Adipocyte (in vitro differentiated cells): ENCODE data around the gene RHBDD3.
"Not testable (repeated sequence)": the region's sequence is repeated elsewhere in the genome, so short reads cannot be mapped to it uniquely, and the experiment has no call there.

Source experiments
- DNase-seq: peaks from one replicate; pipeline ENCODE4 v3.0.0-alpha.2; 2015; ENCODE audit warnings: low read depth
- H3K27me3 ChIP-seq: replicated peaks from 2 replicates; pipeline ENCODE4 v1.7.0; 2013; ENCODE audit warnings: mild to moderate bottlenecking, low read length, moderate library complexity; ENCODE audit not compliant: control insufficient read depth, insufficient read depth
- H3K36me3 ChIP-seq: 2 replicates; pipeline ENCODE4 v1.7.0; 2013; ENCODE audit warnings: low read length, mild to moderate bottlenecking, moderate library complexity; ENCODE audit not compliant: control insufficient read depth, insufficient read depth, severe bottlenecking
- H3K4me1 ChIP-seq: 2 replicates; pipeline ENCODE4 v1.7.0; 2013; ENCODE audit warnings: mild to moderate bottlenecking, low read length, moderate library complexity; ENCODE audit not compliant: control insufficient read depth, insufficient read depth
- H3K4me3 ChIP-seq: 2 replicates; pipeline ENCODE4 v1.7.0; 2013; ENCODE audit warnings: mild to moderate bottlenecking, low read length, moderate library complexity
- H3K9ac ChIP-seq: 2 replicates; pipeline ENCODE4 v1.7.0; 2013; ENCODE audit warnings: mild to moderate bottlenecking, low read length, moderate library complexity
- H3K9me3 ChIP-seq: 2 replicates; pipeline ENCODE4 v1.7.0; 2013; ENCODE audit warnings: mild to moderate bottlenecking, low read length, moderate library complexity; ENCODE audit not compliant: control insufficient read depth

Gene RHBDD3

DNA sequence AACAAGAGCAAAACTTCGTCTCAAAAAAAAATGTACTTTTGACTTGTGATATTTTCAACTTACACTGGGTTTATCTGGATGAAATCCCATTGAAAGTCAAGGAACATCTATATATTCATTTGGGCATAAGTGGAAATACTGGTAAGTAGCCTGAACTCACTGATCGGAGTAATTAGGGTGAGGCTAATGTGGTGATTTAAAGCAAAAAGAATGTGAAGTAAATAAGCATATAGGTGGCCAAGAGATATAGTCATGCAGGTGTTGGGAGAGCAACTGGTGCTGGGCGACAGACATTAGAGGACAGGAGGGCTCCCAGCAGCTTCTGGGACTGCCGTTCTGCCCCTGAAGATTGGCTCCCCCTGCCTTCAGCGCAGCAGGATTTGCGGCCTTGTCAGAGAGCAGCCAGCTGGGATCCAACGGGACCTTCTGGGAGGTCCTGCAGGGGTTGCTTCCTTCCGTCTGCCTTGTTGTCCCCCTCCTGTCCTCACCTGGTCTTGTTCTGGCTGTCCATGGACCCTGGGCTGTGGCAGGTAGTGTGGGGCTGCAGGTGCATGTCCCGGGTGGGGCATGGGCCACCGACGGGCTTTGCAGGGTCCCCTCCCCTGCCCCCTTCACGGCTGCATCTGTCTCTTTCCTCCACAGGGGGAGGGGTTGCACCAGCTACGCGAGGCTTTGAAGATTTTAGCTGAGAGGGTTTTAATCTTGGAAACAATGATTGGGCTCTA, 14.1 kb downstream of the RHBDD3 start:
- Histone ChIP-seq H3K9ac (no peak overlapping the region), H3K4me1 (no peaks in the 10 kb centered on the region), H3K9me3 (no peaks in the 10 kb centered on the region), H3K4me3 (no peak overlapping the region), H3K27me3 (peaks cover 9% of the 10 kb centered on the region), H3K36me3 (no peaks in the 10 kb centered on the region)
- DNase-seq = no peak

DNA sequence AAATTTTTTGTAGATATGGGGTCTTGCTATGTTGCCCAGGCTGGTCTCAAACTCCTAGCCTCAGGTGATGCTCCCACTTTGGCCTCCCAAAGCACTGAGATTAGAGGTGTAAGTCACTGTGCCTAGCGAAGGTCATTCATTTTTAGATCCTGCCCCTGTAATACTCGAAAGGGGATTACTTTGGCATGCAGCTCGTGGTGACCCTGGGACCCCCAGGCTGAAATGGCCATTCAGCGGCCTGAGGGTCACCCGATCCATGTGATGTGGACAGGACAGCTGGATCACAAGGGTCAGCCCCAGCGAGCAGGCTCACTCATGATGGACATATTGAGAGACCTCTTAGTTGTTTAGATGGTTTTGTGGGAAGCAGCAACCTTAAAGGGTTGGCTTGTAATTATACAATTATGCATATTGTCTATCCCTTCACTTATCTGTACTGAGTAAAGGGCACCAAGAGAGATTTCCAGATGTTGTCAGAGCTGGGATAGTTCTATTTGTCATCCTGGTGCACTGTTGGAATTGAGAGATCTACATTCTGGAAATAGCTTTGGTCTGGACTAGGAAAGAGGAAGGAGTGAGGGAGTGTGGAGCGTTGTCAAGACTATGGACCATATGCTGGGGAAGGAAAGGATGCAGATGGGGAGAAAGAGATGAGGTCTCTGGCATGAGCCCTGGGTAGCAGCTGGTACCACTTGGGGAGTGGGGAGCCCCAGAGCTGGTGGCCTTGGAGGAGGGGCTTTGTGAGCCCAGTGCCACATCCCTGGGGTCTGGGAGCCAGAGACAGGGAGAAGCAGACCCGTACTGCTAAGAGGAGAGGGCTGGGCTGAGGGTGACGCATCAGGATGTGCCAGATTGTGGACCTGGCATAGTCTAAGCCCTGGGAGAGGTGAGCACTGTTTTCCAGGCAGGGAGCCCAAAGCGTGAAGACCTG, 15.5 kb downstream of the RHBDD3 start:
- no peaks in the 10 kb centered on the region for H3K4me1 ChIP-seq
- H3K36me3 ChIP-seq = no peaks in the 10 kb centered on the region
- peaks cover 9% of the 10 kb centered on the region for H3K27me3 ChIP-seq
- H3K9ac ChIP-seq = no peak overlapping the region
- DNase-seq = no peak
- H3K4me3 ChIP-seq = no peak overlapping the region
- H3K9me3 ChIP-seq = no peaks in the 10 kb centered on the region

GRCh38 chr22:29251265-29251664, 16.5 kb downstream of the RHBDD3 start:
- DNase-seq = no peak
- Histone ChIP-seq H3K4me1 (no peaks in the 10 kb centered on the region), H3K4me3 (no peak overlapping the region), H3K9me3 (no peaks in the 10 kb centered on the region), H3K36me3 (no peaks in the 10 kb centered on the region), H3K27me3 (peaks cover 9% of the 10 kb centered on the region), H3K9ac (no peak overlapping the region)

GRCh38 chr22:29247891-29248290, 19.9 kb downstream of the RHBDD3 start:
- H3K4me3 ChIP-seq, H3K36me3 ChIP-seq, DNase-seq, H3K9me3 ChIP-seq, H3K4me1 ChIP-seq, H3K9ac ChIP-seq: not testable (repeated sequence)
- H3K27me3 ChIP-seq = peaks cover 31% of the 10 kb centered on the region

DNA sequence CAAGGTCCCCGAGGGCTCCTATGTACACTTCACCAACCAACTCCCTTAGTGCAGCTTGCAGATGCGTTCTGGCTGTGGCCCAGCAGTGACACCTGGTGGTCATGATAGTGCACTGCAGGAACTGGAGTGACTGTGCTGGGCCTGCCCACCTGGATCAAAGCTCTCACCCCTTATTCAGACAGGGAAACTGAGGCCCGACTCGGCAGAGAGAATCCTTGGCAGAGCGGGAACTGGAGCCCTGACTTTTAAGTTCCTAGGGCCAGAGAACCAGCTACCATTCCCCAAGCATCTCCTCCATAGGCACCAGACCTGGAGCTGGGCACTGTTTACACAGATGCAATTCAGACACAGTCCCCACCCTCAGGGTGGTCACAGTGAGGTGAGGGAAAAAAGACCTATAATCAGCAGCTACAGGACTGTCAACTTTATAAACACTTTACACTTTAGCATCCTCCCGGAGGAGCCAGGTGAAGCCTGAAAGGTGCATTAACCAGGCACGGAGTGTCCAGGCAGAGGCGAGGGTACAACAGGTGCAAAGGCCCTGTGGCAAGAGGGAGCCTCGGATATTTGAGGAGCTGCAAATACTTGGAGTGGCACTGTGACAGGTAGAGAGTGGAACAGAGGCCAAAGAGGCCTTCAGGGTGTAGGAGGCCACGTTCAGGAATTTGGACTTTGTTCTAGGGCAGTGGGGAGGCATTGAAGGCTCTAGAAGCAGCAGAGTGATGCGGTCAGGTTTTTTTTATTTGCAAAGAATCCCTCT, 22.0 kb downstream of the RHBDD3 start:
- no peak overlapping the region for H3K4me3 ChIP-seq
- H3K9me3 ChIP-seq = peaks cover 15% of the 10 kb centered on the region
- H3K36me3 ChIP-seq = no peaks in the 10 kb centered on the region
- peaks cover 23% of the 10 kb centered on the region for H3K27me3 ChIP-seq
- DNase-seq = peak; percentile 80
- no peak overlapping the region for H3K9ac ChIP-seq
- H3K4me1 ChIP-seq = no peaks in the 10 kb centered on the region

DNA sequence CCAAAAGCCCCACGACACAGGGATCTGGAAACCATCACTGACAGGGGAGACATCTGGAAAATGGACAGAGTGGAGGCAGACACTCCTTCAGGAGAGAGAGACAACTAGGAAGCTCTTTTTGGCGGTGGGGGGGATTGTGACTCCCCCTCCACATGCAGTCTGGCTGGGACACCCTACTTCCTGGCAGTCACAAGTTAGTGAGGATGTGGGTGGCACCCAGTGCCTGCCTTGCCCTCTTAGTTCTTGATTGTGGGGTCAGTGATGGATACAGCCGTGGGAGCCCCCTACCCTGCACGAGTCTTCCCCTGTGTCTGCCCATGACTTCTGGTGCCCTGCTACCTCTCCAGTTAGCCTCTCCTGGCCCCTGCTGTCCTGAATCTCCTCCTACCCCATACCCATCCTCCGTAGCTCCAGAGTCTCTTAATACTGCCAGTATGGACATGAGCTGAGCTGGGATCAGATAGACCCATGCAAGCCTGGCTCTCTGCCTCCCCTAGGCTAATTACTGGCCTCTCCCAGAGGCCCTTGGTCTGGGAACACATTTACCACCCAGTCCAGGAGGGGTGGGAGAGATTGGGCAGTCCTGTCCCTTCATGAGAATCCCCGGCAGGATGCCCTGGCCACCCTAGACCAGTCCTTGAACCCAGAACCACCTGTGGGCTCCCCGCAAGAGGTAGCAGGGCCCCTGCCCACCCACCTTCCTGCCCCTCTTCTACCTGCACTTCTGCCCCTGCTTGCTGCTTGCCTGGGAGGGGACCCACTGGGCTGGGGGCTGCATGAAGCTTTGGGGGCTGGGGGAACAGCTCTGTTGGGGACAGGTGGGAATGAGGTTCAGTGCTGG, 22.8 kb downstream of the RHBDD3 start:
- Histone ChIP-seq H3K9ac (no peak overlapping the region), H3K9me3 (peaks cover 21% of the 10 kb centered on the region), H3K36me3 (no peaks in the 10 kb centered on the region), H3K4me1 (no peaks in the 10 kb centered on the region), H3K27me3 (peaks cover 23% of the 10 kb centered on the region), H3K4me3 (no peak overlapping the region)
- DNase-seq = no peak

- Histone ChIP-seq H3K9ac (no peak overlapping the region), H3K9me3 (peaks cover 31% of the 10 kb centered on the region), H3K27me3 (peaks cover 23% of the 10 kb centered on the region), H3K4me1 (no peaks in the 10 kb centered on the region), H3K4me3 (no peak overlapping the region), H3K36me3 (no peaks in the 10 kb centered on the region)
- no peak for DNase-seq
Observed at GRCh38 chr22:29243874-29244446, 23.8 kb downstream of the RHBDD3 start.

GRCh38 chr22:29240481-29240880, 27.3 kb downstream of the RHBDD3 start:
- not testable (repeated sequence) for H3K9ac ChIP-seq, H3K4me3 ChIP-seq, H3K4me1 ChIP-seq, H3K36me3 ChIP-seq, DNase-seq
- peaks cover 34% of the 10 kb centered on the region for H3K9me3 ChIP-seq
- peaks cover 23% of the 10 kb centered on the region for H3K27me3 ChIP-seq

GRCh38 chr22:29233277-29233877, 34.4 kb downstream of the RHBDD3 start:
- no peak for DNase-seq
- Histone ChIP-seq H3K4me1 (no peaks in the 10 kb centered on the region), H3K27me3 (peaks cover 10% of the 10 kb centered on the region), H3K36me3 (no peaks in the 10 kb centered on the region), H3K4me3 (no peak overlapping the region), H3K9ac (no peak overlapping the region), H3K9me3 (peaks cover 12% of the 10 kb centered on the region)
